KG1 (cell line): ENCODE data around the gene TSR1.
"Not testable (repeated sequence)": the region's sequence is repeated elsewhere in the genome, so short reads cannot be mapped to it uniquely, and the experiment has no call there.

Experiments used
- DNase-seq: peaks from one replicate; lab custom pipeline; 2025; lab: John Stamatoyannopoulos, UW

The TSR1 gene

DNA sequence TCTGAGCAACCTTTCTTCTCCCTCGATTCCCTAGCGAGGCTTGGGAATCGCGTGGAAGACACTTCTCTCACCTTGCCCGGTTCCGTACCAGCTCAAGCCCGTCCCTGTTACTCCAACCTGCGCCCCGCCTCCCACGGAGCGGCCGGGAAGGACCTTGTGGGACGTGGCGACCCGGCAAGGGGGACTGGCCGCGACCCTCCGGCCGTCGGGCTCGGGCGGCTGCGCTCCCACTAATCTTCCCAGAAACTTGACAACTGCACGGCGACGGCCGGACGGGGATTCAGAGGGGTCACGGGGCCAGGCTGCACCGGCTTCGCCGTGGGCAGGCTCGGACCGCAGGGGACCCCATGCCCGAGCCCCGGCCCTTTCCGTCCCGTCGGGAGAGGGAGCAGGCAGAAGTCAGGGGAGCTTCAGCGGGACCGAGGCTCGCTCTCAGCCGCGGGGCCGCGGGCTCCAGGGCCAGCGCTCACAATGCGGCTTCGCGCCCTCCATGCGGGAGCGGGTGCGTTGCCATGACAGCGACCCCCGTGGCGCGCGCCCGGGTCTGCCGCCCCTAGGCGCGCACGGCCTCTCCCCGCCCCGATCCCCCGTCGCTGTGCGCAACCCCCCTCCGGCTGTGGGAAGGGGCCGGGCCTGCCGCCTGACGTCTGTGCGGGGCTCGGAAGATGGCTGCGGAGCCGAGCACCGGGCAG is 741 bp upstream of the TSR1 start, which contains the start of gene SGSM2:
Gene SGSM2, plus strand, starts transcription at position 650 of the 692 bp plus-strand sequence. CDS start 188 bp downstream, outside the sequence.
- DNase-seq: peak; percentile 1

DNA sequence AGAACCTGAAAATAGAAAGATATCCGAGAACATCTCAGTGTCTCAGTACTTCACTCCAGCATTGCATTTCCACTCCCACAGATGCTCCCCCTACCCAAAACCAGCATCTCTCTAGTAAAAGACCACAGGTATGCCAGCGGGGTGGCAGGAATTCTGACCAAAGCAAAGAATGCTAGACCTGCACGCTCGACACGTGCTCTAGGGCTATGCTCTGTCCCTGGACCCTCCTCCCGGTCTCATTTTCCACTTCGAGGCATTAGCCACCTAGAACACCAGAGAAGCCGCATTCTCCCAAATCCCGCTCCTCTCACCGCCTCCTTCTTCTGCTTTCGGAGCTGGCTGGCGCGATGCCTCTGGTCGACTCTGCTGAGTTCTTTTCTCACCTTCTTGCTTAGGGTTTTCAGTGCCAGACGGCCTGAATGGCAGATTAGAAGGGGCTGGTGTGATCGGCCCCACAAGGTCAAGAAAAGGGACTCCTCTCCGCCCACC is 487 bp downstream of the TSR1 start:
- no peak for DNase-seq

DNA sequence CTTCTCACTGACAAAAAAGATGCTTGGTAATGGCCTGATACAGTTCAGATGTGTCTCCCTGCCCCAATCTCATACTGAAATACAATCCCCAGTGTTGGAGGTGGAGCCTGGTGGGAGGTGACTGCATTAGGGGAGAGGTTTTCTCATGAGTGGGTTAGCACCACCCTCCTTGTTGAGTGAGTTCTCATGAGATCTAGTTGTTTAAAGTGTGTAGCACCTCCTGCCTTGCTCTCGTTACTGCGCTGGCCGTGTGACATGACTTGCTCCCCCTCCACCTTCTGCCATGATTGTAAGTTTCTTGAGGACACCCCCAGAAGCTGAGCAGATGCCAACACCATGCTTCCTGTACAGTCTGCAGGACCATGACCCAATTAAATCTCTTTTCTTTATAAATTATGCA is 5.0 kb downstream of the TSR1 start:
- no peak for DNase-seq

DNA sequence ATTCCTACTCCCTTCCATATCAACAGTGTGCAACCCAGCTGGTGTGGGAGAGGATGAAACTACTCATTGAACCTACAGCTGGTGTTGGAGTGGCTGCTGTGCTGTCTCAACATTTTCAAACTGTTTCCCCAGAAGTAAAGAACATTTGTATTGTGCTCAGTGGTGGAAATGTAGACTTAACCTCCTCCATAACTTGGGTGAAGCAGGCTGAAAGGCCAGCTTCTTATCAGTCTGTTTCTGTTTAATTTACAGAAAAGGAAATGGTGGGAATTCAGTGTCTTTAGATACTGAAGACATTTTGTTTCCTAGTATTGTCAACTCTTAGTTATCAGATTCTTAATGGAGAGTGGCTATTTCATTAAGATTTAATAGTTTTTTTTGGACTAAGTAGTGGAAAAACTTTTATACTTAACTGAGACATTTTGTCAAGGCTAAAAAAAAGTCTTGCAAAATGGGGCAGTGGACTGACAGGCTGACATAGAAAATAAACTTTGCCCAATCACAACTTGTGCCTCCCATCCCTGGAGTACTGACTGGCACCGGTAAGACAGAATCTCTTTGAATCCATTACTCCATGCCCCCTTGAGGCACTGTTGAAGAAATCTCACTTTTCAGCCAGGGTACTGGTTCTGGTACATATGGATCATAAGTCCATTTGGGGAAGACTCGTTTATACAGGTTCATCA is 12.5 kb downstream of the TSR1 start:
- DNase-seq: no peak

DNA sequence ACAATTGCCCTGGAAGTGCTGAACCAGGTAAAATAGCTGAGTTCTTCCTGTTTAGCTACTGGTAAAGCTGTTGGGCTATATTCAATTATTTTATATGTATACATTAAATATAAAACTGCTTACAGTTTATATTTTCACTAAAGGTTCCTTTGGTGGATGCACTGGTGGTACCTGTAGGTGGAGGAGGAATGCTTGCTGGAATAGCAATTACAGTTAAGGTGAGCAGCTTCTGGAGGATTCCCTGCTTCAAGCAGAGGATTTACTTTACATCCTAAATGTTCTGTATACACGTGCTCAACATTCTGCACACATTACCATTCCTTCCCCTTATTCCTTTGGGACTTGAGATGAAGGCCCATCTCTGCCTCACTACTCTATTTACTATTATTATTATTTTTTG is 14.9 kb downstream of the TSR1 start:
- DNase-seq: no peak

DNA sequence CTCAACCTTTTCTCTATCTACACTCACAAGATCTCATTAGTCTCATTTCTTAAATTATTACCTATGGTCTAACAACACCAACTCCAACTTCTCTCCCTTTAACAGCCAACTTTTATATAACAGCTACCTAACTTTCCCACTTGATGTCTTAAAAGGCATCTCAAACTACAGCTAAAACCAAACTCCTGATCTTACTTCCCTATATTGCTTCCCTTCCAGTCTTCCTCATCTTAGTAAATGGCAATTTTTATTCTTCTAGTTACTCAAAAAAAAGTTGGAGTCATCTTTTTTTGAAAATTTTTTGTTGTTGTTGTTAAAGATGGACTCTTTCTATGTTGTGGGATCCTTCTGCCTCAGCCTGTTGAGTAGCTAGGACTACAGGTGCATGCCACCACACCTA is 17.2 kb downstream of the TSR1 start:
- DNase-seq: no peak

DNA sequence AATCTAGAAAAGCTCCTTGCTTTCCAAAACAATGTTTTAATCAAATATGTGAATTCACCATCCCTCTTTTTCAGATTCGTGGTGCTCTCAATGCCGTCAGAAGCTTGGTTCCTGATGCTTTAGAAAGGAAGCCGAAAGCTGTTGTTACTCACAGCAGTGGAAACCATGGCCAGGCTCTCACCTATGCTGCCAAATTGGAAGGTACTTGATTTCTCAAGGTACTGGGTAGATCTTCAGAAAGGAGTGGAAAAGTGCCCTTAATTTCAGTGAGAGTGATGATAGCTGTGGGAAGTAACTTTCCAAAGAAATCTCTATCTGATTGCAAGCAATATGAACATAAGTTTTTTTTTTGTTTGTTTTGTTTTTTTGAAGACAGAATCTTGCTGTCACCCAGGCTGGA is 18.5 kb downstream of the TSR1 start:
- DNase-seq: no peak

DNA sequence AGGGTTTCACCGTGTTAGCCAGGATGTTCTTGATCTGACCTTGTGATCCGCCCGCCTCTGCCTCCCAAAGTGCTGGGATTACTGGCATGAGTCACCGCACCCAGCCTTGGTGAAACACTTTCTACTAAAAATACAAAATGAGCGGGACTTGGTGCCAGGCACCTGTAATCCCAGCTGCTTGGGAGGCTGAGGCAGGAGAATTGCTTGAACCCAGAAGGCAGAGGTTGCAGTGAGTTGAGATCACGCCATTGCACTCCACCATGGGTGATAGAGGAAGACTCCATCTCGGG is 19.4 kb downstream of the TSR1 start:
- not testable (repeated sequence) for DNase-seq

DNA sequence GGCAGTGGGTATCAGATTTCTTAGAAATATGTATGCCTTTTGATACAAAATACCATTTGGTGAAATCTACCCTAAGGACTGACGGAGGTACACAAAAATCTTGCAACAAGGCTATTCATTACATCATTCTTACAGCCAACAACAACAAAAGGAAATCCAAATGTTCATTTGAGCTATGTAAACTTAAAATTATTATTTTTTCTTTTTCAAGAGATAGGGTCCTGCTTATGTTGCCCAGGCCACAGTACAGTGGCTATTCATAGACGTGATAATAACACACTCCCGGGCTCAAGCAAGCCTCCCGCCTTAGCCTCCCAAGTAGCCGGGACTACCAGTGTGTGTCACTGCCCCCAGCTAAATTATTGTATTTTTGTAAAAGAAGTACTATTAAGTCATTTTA is 23.5 kb downstream of the TSR1 start:
- no peak for DNase-seq

DNA sequence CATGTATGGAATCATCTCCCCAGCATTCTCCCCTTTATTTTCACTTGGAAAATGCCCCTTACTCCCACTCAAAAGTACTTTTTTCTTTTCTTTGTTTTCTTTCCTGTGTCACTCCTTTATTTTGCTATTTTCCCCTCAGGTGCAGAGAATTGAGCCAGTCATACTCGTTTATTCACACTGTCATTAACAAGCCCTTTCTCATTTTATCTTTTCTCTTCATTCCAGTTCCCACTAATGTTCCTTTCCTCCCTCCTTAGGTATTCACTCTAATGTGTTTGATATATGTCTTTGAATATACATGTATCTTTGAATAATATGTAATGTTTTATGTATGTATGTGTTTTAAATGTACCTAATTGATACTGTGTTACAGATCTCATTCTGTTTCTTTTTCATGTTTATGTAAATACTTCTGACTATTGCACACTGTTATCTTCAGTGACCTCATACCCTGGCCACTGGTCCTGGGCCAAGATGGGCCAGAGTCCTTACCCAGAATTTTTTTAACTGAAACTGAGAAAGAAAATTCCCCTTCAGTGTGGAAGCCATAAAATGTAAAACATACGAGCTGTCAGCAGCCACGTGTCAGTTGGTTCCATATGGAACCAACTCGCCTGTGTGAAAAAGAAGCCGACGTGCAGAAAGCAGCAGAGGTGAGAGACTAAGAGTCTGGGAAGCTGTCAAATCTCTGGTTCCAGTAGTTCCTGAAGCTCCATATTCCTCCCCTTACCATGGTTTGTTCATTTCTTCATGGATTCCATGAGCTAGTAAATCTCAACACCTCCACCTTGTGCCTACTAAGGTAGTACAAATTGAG is 26.7 kb downstream of the TSR1 start:
- DNase-seq: no peak

DNA sequence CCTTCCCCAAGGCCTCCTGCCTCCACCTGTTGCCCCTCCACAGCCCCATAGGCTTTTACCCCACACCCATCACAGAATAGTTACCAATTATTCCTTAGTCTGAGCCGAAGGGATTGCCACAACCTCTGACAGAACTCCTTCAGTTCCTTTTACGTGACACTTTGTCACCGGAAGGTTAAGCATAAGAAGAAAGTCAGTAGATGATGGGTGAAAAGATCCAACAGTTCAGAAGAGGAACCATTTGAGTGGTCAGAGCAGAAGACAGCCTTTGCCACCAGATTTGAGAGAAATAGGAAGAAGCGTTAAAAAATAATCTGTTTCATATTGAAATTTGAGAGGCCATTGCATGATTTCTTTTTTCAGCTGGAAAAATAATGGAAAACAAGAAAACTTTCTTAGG is 31.3 kb downstream of the TSR1 start:
- DNase-seq: no peak

DNA sequence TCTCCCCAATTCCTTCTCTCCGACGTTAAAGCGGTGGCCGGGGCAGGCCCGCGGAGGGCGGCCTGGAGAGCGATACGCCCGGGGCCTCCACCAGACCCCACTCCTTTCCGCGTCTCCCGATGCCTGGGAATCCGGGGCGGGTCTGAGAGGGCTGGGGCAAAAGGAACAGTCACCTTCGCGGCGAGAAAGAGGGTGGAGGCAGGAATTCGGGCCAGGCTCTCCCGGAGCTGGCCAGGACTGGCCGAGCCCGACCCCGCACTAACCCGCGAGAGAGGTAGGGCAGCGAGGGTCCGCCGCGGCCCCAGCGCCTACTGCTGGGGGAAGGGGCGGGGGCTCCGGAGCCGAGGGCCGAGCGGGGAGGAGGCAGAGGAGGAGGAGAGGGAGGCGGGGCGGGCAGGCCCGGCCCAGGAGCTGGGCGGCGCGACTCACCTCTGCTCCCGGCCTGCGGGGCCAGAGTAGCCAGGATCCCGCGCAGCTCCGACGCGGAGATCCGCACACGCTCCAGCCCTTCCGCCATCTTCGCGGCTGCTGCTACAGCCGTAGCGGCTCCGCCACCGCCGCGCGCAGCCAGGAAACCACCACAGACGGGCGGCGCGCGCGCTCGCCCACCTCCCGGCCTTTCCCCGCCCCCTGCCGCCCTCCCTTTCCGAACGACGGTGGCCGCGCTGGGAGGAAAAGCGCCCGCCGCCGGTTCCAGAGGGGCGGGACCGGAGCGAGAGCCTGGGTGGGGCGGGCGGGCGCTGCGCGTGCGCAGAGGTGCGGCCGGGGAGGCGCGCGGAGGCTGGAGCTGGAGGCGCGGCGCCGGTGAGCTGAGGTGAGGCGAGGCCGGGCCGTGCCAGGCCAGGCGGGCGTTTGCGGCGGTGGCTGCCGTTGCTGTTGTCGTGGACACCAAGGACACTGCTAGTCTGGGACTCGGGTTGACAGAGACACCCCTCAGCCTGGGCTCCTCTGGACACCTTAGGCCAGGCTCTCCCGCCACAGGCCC is 32.8 kb downstream of the TSR1 start, which contains the start of the genes SMG6 and SRR:
Gene SMG6, minus strand, starts transcription at position 582 of the 985 bp plus-strand sequence. Its CDS starts 65 bp downstream, at position 517.
Gene SRR, plus strand, starts transcription at position 747 of the 985 bp plus-strand sequence. CDS start 11,611 bp downstream, outside the sequence.
- DNase-seq: peak; percentile 47

DNA sequence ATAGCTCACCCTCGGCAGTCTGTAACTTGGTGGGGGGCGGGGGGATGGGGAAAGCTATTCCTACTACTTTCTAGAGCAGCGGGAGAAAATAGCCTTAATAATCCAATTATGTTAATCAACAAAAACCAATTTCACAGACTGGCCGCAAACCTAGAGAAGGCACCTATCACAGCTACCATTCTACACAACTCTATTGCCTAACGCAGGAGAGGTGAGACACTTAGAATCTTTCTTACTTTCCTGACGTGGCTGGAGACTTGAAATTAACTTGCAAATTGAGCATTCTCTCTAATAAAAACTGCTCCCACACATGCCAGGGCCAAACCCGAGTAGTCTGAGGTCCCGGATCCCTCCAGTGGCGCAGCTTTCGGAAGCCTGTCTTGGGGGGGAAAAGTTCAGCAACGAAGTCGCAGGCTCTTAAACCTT is 33.5 kb downstream of the TSR1 start:
- no peak for DNase-seq

DNA sequence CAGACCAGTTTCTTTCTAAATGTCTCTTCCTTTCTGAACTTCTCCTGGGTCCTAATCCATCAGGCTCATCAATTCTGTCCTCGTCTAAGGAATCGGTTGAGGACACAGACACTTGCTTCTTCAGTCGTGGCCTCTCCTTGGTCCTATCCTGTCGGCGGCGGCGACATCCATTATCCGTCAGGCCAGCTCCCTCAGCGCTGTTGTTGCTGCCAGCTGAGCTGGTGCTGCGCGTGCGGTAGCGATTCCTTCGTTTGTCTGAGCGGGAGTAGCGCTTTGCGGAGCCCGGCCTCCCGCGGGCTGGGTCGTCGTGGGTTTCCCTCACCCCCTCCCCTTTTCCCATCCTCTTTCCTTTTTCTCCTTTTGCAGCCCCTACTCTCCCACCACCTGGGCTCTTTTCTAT is 36.5 kb downstream of the TSR1 start:
- DNase-seq: no peak

DNA sequence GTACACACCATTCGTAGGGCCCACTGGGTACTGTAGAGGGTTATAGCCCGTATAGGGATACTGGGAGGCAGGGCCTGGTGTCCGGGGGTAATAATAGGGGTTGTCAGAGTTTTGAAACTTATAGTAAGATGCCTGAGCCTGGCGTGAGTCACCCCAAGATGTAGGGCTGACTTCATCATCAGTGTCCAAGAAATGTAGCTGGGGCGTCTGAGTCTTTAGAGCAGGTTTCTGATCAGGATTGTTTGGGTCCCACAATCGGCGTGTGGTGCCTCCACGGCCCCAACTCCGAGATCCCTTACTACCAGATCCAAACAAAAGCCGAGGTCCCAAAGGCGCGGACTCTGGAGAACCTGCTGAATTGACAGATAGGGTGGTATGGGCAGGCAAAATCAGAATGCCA is 37.1 kb downstream of the TSR1 start:
- no peak for DNase-seq

DNA sequence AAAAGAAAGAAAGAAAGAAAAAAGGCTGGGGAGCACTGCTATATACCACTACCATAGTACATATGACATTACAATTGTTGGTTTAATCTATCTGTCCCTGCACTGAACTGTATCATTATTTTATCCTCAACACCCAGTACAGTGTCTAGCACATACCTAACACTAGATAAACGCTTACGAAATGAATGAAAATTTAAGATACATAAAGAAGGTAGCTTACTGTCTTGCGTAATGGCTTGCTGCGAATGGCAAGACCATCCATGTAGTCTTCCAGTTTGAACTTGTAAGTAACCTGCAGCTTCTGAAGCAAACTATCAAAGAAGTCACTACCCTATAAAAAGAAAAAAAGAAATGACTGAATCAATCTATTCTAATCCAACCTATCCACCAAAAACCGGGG is 39.2 kb downstream of the TSR1 start:
- DNase-seq: no peak

DNA sequence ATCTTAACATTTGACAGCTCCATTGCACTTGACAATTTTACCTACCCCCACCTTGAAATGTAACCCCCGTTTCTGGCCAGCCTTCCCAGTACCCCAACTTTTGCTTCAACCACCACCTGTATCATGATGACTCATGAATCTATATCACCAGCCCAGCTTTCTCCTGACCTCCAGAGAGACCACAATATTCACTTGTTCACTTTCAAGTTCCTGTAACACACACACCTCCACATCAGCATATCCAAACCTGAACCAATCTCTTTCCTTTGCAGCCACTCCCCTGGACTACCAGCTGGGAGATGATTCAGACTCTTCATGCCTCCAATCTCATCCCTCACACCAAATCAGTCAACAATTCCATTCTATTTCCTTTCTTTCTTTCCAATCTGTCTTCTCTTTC is 40.7 kb downstream of the TSR1 start:
- DNase-seq: no peak

DNA sequence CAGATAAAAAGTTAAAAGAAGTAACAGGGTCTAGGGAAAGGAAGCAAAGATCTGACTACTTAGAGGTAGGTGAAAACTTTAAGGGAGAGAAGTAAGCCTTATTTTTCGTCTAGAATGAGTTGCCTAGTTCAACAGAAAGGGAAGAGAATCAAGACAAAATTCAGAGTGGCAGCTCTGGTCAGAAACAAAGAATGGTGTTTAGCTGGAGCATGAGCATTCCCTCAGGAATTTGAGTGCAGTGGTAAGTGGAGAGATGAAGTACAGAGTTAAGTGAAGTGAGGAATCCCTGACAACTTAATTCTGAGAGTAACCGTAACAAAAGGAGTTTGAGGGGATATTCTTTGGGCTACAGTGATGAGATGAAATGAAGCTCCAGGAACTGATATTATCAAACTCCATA is 44.2 kb downstream of the TSR1 start:
- DNase-seq: no peak

DNA sequence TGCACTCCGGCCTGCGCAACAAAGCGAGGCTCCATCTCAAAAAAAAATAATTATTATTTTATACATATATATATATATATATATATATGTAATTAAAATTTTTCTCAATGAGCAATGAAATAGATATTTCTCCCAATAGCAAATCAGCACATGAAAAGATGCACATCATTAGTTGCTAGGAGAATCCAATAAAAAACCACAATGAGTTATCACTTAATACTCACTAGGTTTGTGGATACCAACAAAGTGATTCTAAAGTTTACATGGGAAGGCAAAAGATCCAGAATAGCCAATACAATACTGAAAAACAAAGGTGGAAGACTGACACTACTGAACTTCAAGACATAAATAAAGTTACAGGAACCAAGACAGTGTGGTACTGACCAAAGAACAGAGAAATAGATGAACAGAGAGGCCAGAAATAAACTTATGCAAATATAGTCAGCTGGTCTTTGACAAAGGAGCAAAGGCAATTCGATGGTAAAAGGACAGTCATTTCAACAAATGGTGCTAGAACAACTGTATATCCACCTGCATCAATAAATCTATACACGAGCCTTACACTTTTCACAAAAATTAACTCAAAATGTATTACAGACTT is 46.3 kb downstream of the TSR1 start:
- no peak for DNase-seq

DNA sequence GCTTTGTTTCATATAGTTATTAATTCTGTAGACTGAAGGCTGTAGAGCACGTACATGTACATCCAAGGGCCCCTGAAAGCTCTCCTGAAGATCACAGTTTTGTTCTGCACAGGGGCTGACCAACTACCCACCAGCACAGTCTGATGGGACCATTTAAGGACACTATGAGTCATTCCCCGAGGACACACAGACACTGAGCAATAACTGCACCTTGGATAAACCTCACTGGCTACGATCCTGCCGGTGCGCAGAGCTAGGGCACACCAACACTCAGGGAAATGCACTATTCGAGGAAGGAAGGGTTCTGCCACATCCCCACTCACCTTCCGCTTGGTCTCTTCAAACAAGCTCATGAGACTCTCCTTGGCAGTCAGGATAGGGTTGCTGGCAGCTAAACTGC is 53.0 kb downstream of the TSR1 start:
- DNase-seq: no peak

DNA sequence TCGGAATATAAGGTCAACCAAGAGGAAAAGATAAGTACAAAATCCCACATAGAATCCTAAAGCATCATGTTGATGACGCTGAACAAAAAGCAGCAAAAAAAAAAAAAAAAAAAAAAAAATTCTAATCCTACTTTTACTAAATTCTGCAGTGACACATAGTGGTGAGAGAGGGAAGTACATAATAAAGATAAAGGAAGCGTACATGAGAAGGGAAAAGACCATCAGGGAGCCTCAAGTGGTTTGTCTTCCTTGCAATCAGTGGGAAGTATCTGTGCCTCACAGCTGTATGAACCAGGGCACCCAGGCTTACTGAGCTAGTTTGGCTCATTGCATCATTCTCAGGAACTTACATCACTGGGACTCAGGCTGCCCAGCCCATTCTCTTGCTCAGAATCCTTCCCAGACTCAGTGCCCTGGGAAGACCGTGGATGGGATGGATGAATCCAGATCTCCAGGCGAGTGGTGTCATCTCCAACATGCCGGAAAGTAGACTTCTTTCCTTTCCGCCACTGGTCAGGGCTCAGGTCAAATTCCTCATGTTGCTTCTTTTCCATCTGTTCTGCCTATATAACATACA is 53.9 kb downstream of the TSR1 start:
- DNase-seq: no peak
